Measurements from ENCODE around the gene CALHM3. TPM values are rescaled to one million over a fixed set of nuclear protein-coding genes. Genes with fewer than 3 reads are reported as not detected.

Gene CALHM3
- total and polyA plus RNA-seq, 2 of the 13 experiments (the other 11 are each of a cell fraction or from before 2014, with no cell fraction given), result not detected

GRCh38 chr10:103433858-103434257, 45.2 kb downstream of the CALHM3 start:
- Histone ChIP-seq H3K9ac (ENCODE audit: insufficient read depth, low read depth, low read length) (no peak overlapping the region), H3K4me3 (replicated peaks in 1 of 3; ENCODE audit: insufficient read depth in 1 of 3, low read depth in 2 of 3, low read length in 3 of 3) (no peak overlapping the region), H3K4me1 (ENCODE audit: insufficient read depth, low read length) (peaks cover 13% of the 10 kb centered on the region), H3K27me3 (ENCODE audit: control insufficient read depth in 1 of 2, insufficient read depth in 2 of 2, low read length in 2 of 2) (no peaks in the 10 kb centered on the region), H2AFZ (ENCODE audit: low read length) (no peak overlapping the region), H3K27ac (ENCODE audit: extremely low read length, insufficient read depth, low read length) (no peak overlapping the region), H3K79me2 (ENCODE audit: insufficient read depth, low read length) (no peaks in the 10 kb centered on the region), H3K4me2 (ENCODE audit: low read depth, low read length) (no peak overlapping the region), H4K20me1 (ENCODE audit: insufficient read depth, low read length) (no peaks in the 10 kb centered on the region), H3K9me3 (ENCODE audit: low read length) (no peaks in the 10 kb centered on the region), H3K36me3 (replicated peaks in 1 of 2; ENCODE audit: control insufficient read depth in 1 of 2, insufficient read depth in 2 of 2, low read length in 2 of 2) (peaks cover 32 to 75% of the 10 kb centered on the region in 2 experiments; a peak in 4 of 5 replicates)
- ATAC-seq (no peak), DNase-seq (ENCODE audit: low spot score) (no peak), FAIRE-seq (no peak)
- TF ChIP-seq SIX4 (CRISPR knock-in tag; IDR thresholded peaks at IDR 0.05) (no peak), PPARG (CRISPR knock-in tag; conservative IDR thresholded peaks at IDR 0.05) (no peak), RARG (CRISPR knock-in tag; IDR thresholded peaks at IDR 0.05; ENCODE audit: low read depth) (no peak), ZNF792 (CRISPR knock-in tag; IDR thresholded peaks at IDR 0.05) (no peak), ZBTB7A (CRISPR knock-in tag; IDR thresholded peaks at IDR 0.05) (no peak), ZNF850 (CRISPR knock-in tag; conservative IDR thresholded peaks at IDR 0.05) (no peak), ASH2L (IDR thresholded peaks at IDR 0.05; ENCODE audit: insufficient read length, low read depth, low read length) (no peak), ZNF33A (CRISPR knock-in tag; IDR thresholded peaks at IDR 0.05; ENCODE audit: borderline replicate concordance) (no peak), PCBP1 (IDR thresholded peaks at IDR 0.05; ENCODE audit: borderline replicate concordance, low read depth, low read length) (no peak)
- TF ChIP-seq, protein P1, sequence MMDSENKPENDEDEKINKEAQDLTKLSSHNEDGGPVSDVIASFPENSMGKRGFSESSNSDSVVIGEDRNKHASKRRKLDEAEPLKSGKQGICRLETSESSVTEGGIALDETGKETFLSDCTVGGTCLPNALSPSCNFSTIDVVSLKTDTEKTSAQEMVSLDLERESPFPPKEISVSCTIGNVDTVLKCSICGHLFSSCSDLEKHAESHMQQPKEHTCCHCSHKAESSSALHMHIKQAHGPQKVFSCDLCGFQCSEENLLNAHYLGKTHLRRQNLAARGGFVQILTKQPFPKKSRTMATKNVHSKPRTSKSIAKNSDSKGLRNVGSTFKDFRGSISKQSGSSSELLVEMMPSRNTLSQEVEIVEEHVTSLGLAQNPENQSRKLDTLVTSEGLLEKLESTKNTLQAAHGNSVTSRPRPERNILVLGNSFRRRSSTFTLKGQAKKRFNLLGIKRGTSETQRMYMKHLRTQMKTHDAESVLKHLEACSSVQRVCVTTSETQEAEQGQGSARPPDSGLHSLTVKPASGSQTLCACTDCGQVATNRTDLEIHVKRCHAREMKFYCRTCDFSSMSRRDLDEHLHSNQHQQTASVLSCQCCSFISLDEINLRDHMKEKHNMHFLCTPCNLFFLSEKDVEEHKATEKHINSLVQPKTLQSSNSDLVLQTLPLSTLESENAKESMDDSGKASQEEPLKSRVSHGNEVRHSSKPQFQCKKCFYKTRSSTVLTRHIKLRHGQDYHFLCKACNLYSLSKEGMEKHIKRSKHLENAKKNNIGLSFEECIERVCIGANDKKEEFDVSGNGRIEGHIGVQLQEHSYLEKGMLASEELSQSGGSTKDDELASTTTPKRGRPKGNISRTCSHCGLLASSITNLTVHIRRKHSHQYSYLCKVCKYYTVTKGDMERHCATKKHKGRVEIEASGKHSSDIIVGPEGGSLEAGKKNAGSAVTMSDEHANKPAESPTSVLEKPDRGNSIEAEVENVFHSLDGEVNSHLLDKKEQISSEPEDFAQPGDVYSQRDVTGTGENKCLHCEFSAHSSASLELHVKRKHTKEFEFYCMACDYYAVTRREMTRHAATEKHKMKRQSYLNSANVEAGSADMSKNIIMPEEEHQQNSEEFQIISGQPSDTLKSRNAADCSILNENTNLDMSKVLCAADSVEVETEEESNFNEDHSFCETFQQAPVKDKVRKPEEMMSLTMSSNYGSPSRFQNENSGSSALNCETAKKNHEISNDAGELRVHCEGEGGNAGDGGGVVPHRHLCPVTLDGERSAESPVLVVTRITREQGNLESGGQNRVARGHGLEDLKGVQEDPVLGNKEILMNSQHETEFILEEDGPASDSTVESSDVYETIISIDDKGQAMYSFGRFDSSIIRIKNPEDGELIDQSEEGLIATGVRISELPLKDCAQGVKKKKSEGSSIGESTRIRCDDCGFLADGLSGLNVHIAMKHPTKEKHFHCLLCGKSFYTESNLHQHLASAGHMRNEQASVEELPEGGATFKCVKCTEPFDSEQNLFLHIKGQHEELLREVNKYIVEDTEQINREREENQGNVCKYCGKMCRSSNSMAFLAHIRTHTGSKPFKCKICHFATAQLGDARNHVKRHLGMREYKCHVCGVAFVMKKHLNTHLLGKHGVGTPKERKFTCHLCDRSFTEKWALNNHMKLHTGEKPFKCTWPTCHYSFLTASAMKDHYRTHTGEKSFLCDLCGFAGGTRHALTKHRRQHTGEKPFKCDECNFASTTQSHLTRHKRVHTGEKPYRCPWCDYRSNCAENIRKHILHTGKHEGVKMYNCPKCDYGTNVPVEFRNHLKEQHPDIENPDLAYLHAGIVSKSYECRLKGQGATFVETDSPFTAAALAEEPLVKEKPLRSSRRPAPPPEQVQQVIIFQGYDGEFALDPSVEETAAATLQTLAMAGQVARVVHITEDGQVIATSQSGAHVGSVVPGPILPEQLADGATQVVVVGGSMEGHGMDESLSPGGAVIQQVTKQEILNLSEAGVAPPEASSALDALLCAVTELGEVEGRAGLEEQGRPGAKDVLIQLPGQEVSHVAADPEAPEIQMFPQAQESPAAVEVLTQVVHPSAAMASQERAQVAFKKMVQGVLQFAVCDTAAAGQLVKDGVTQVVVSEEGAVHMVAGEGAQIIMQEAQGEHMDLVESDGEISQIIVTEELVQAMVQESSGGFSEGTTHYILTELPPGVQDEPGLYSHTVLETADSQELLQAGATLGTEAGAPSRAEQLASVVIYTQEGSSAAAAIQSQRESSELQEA (CRISPR knock-in tag; IDR thresholded peaks at IDR 0.05; ENCODE audit: not compliant biosample characterization), result no peak
- TF ChIP-seq, protein P2, sequence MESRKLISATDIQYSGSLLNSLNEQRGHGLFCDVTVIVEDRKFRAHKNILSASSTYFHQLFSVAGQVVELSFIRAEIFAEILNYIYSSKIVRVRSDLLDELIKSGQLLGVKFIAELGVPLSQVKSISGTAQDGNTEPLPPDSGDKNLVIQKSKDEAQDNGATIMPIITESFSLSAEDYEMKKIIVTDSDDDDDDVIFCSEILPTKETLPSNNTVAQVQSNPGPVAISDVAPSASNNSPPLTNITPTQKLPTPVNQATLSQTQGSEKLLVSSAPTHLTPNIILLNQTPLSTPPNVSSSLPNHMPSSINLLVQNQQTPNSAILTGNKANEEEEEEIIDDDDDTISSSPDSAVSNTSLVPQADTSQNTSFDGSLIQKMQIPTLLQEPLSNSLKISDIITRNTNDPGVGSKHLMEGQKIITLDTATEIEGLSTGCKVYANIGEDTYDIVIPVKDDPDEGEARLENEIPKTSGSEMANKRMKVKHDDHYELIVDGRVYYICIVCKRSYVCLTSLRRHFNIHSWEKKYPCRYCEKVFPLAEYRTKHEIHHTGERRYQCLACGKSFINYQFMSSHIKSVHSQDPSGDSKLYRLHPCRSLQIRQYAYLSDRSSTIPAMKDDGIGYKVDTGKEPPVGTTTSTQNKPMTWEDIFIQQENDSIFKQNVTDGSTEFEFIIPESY (CRISPR knock-in tag; IDR thresholded peaks at IDR 0.05), result no peak
- POLR2A ChIA-PET, result no interaction called here
- in situ Hi-C loops (cut with HindIII; ENCODE audit: extremely low pct_ligation_motif_present, low pct_unique_long_range_greater_than_20kb) (no loop called here), intact Hi-C loops (cut with micrococcal nuclease; ENCODE audit: unreplicated experiment) (loop anchor here (5.0 kb wide), 1 partner anchor 53 kb away; no protein-coding TSS in a partner anchor)
- no TSS peak for BruUV-seq (replicated peaks)
- WGBS (ENCODE audit: low lambda C conversion rate), result 96% methylated on average over 2 of the region's 2 CpGs
- CTCF ChIA-PET (ENCODE audit: low intra/inter-chr PET ratio, low total read pairs), result no interaction called here
